Fibroblast of peridontal ligament (primary cell): ENCODE measurements around the gene MDM4.

Experiments used
- DNase-seq: peaks from one replicate; pipeline ENCODE4 v3.0.0-alpha.2; 2010; ENCODE audit errors: extremely low read depth

Gene MDM4

GRCh38 chr1:204578867-204579664 lies 62.9 kb downstream of the MDM4 start:
- peak; percentile 49 for DNase-seq

- no peak for DNase-seq
Observed at GRCh38 chr1:204579681-204580080, 63.5 kb downstream of the MDM4 start.

GRCh38 chr1:204580862-204581261 lies 64.7 kb downstream of the MDM4 start:
- DNase-seq, result no peak

- no peak for DNase-seq
Observed at GRCh38 chr1:204581759-204582158, 65.6 kb downstream of the MDM4 start.

- no peak for DNase-seq
Observed at GRCh38 chr1:204583909-204584632, 67.9 kb downstream of the MDM4 start.

- DNase-seq, result no peak
Observed at GRCh38 chr1:204584699-204585372, 68.6 kb downstream of the MDM4 start.

GRCh38 chr1:204587621-204588020 lies 71.4 kb downstream of the MDM4 start:
- DNase-seq, result no peak

GRCh38 chr1:204588826-204589225 lies 72.6 kb downstream of the MDM4 start:
- DNase-seq, result no peak

GRCh38 chr1:204589409-204590038 lies 73.3 kb downstream of the MDM4 start:
- no peak for DNase-seq

GRCh38 chr1:204591473-204592090 lies 75.4 kb downstream of the MDM4 start:
- peak; percentile 36 for DNase-seq

- no peak for DNase-seq
Observed at GRCh38 chr1:204592246-204592948, 76.2 kb downstream of the MDM4 start.

- no peak for DNase-seq
Observed at GRCh38 chr1:204598319-204598969, 82.2 kb downstream of the MDM4 start.

GRCh38 chr1:204599098-204599497 lies 82.9 kb downstream of the MDM4 start:
- DNase-seq, result no peak

GRCh38 chr1:204599596-204599995 lies 83.4 kb downstream of the MDM4 start:
- no peak for DNase-seq

GRCh38 chr1:204600203-204600602 lies 84.0 kb downstream of the MDM4 start:
- DNase-seq, result no peak

GRCh38 chr1:204600968-204601367 lies 84.8 kb downstream of the MDM4 start:
- no peak for DNase-seq

GRCh38 chr1:204602111-204602579 lies 85.9 kb downstream of the MDM4 start:
- no peak for DNase-seq

- DNase-seq, result no peak
Observed at GRCh38 chr1:204602871-204603542, 86.8 kb downstream of the MDM4 start.

GRCh38 chr1:204605791-204606190 lies 89.6 kb downstream of the MDM4 start:
- no peak for DNase-seq
